Measurements from ENCODE around the gene AFG3L2. TPM values are rescaled to one million over a fixed set of nuclear protein-coding genes. Genes with fewer than 3 reads are reported as not detected.
A peak's percentile ranks its signal among the peaks of the same experiment; 100 is the strongest.

AFG3L2 gene
- total and polyA plus RNA-seq, 4 donors, result 16.4 to 41.3 (median 33.8) TPM

GRCh38 chr18:12308386-12309100, 68.5 kb downstream of the AFG3L2 start:
- Histone ChIP-seq H3K4me3 (peak overlapping the region; percentile 84), H3K4me1 (ENCODE audit: control insufficient read depth in 5 of 5, insufficient read depth in 5 of 5, low read length in 5 of 5) (peaks cover 5 to 25% (median 8%) of the 10 kb centered on the region in 5 donors), H3K27me3 (ENCODE audit: control insufficient read depth in 3 of 3, insufficient read depth in 3 of 3, low read length in 2 of 3) (peaks cover 0 to 9% (median 3%) of the 10 kb centered on the region in 3 donors), H3K27ac (ENCODE audit: low read depth in 1 of 2, low read length in 1 of 2) (peak overlapping the region; percentile 98 to 100), H3K9ac (ENCODE audit: insufficient read depth in 1 of 2, low read length in 2 of 2) (peak overlapping the region in 1 of 2 donors; percentile 23), H3K36me3 (ENCODE audit: control insufficient read depth in 4 of 4, insufficient read depth in 4 of 4, low read length in 4 of 4) (peaks cover 4 to 21% (median 13%) of the 10 kb centered on the region in 4 donors), H3K9me3 (ENCODE audit: control insufficient read depth in 4 of 4, insufficient read depth in 3 of 4, low read length in 3 of 4) (peaks cover 0 to 6% (median 1%) of the 10 kb centered on the region in 4 donors)
- peak; percentile 70 for ATAC-seq (ENCODE audit: insufficient read depth, low FRiP score)
- no peak for TF ChIP-seq CTCF (IDR thresholded peaks at IDR 0.05; ENCODE audit: control extremely low read depth, extremely low read depth)
- DNase-seq, result peak; percentile 88 to 92 (median 91)
- 0 to 1% methylated on average over 69 to 81 of the region's 81 CpGs for WGBS, 2 donors

GRCh38 chr18:12307701-12308385, 69.2 kb downstream of the AFG3L2 start, which contains the start of gene TUBB6:
Gene TUBB6 (plus strand): TSS chr18:12308241. CDS start chr18:12308293, 52 bp downstream.
- WGBS, 2 donors, result 1 to 2% methylated on average over 61 to 88 of the region's 88 CpGs
- H3K4me3 ChIP-seq, result peak within 1 kb of the TSS; percentile 84
- no peak for TF ChIP-seq CTCF (IDR thresholded peaks at IDR 0.05; ENCODE audit: control extremely low read depth, extremely low read depth)
- H3K27me3 ChIP-seq (ENCODE audit: control insufficient read depth in 3 of 3, insufficient read depth in 3 of 3, low read length in 2 of 3), result peaks cover 0 to 9% (median 3%) of the 10 kb centered on the region in 3 donors
- H3K27ac ChIP-seq (ENCODE audit: low read depth in 1 of 2, low read length in 1 of 2), result peak within 1 kb of the TSS; percentile 98 to 100
- peak; percentile 72 to 85 (median 79) for DNase-seq
- peaks cover 0 to 6% (median 1%) of the 10 kb centered on the region in 4 donors for H3K9me3 ChIP-seq (ENCODE audit: control insufficient read depth in 4 of 4, insufficient read depth in 3 of 4, low read length in 3 of 4)
- H3K36me3 ChIP-seq (ENCODE audit: control insufficient read depth in 4 of 4, insufficient read depth in 4 of 4, low read length in 4 of 4), result peaks cover 2 to 21% (median 12%) of the 10 kb centered on the region in 4 donors
- peak; percentile 77 for ATAC-seq (ENCODE audit: insufficient read depth, low FRiP score)
- peaks cover 5 to 25% (median 8%) of the 10 kb centered on the region in 5 donors for H3K4me1 ChIP-seq (ENCODE audit: control insufficient read depth in 5 of 5, insufficient read depth in 5 of 5, low read length in 5 of 5)
- H3K9ac ChIP-seq (ENCODE audit: insufficient read depth in 1 of 2, low read length in 2 of 2), result peak within 1 kb of the TSS in 1 of 2 donors; percentile 49

GRCh38 chr18:12306752-12307700, 70.0 kb downstream of the AFG3L2 start:
- peak overlapping the region; percentile 97 to 100 for H3K27ac ChIP-seq (ENCODE audit: low read depth in 1 of 2, low read length in 1 of 2)
- H3K27me3 ChIP-seq (ENCODE audit: control insufficient read depth in 3 of 3, insufficient read depth in 3 of 3, low read length in 2 of 3), result peaks cover 0 to 9% (median 3%) of the 10 kb centered on the region in 3 donors
- peak overlapping the region; percentile 29 for H3K4me3 ChIP-seq
- H3K9me3 ChIP-seq (ENCODE audit: control insufficient read depth in 4 of 4, insufficient read depth in 3 of 4, low read length in 3 of 4), result peaks cover 0 to 3% (median 0%) of the 10 kb centered on the region in 4 donors
- H3K4me1 ChIP-seq (ENCODE audit: control insufficient read depth in 5 of 5, insufficient read depth in 5 of 5, low read length in 5 of 5), result peaks cover 5 to 25% (median 8%) of the 10 kb centered on the region in 5 donors
- peak overlapping the region in 1 of 2 donors; percentile 49 for H3K9ac ChIP-seq (ENCODE audit: insufficient read depth in 1 of 2, low read length in 2 of 2)
- ATAC-seq (ENCODE audit: insufficient read depth, low FRiP score) (peak; percentile 3), DNase-seq (peak; percentile 64 to 71 (median 69))
- peaks cover 2 to 17% (median 10%) of the 10 kb centered on the region in 4 donors for H3K36me3 ChIP-seq (ENCODE audit: control insufficient read depth in 4 of 4, insufficient read depth in 4 of 4, low read length in 4 of 4)
- 18 to 23% methylated on average over 39 of the region's 39 CpGs for WGBS, 2 donors
- TF ChIP-seq CTCF (IDR thresholded peaks at IDR 0.05; ENCODE audit: control extremely low read depth, extremely low read depth), result no peak

Data from lung (tissue), 12 donors.